Measurements from ENCODE around the gene NLRP1.
A peak's percentile ranks its signal among the peaks of the same experiment; 100 is the strongest.
"Not testable (repeated sequence)": the region's sequence is repeated elsewhere in the genome, so short reads cannot be mapped to it uniquely, and the experiment has no call there.

NLRP1 gene

DNA sequence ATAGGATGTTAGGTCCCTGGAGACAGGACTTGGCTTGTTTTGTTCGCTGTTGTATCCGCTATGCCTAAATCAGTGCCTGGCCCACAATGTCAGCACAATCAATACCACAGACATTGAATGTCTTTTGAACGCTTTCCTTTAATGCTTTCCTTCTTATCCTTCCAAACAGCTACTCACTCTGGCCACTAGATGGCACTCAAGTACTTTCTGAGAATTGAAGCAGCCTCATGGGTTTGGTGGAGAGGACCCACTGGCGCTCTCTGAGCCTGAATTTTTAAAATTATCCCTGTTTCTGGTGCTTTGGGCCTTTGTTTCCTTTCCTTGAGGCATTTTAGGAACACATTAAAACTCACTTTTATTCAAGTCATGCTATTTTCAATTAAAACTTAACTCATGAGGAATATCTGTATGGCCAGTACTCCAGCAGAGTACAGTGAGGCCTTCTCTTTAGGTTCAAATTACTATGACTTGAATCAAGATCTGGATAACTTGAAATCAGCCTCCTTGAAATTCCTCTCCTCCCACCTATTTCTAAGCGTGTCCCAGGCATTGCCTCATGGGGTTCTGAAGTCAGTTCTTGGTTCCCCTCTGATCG is 3.2 kb upstream of the NLRP1 start:
- peak; percentile 60 for DNase-seq (ENCODE audit: low spot score)

DNA sequence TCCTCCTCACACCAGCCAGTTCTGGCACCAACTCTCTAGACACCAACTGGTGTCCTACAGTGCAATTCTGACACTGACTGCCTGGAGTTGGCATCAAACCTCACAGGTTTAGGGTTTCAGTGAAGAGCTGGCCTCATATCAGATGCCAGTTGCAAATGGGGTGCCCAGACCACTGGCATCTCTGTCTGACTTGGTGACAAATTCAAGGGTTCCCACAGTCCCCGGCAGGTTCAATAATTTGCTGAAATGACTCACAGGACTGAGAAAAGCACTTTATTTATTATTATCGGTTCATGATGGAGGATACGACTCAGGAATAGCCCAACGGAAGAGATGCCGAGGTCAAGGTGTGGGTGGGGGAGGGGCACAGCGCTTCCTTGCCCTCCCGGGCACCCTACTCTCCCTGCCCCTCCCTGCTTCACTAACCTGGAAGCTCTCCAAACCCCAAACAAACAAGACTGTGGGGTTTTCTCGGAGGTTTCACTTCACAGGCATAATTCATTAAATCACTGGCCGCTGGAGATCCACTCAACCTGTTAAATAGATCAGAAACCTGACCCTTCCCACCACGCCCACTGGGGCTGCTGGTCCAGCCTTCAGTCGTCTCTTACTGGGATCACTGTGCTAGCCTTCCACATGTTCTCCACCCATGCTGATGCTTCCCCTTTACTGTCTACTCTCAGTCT is 1.7 kb upstream of the NLRP1 start:
- no peak for DNase-seq (ENCODE audit: low spot score)

DNA sequence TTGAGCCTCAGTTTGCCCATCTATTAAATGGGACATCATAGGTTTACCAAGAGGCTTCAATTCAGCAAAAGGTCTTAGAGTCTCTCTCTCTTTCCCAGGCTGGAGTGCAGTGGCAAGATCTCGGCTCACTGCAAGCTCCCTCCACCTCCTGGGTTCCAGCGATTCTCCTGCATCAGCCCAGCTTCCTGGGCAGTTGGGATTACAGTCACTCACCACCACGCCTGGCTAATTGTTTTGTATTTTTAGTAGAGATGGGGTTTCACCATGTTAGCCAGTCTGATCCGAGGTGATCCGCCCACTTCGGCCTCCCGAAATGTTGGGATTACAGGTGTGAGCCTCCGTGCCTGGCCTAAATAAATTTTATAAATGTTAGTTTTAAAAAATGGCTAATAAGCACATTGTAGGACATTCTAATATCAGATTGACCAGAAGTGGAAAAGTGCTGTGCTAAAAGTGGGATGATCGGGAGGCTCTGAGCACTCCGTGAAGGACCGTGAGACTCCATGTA is 1.0 kb upstream of the NLRP1 start:
- no peak for DNase-seq (ENCODE audit: low spot score)

DNA sequence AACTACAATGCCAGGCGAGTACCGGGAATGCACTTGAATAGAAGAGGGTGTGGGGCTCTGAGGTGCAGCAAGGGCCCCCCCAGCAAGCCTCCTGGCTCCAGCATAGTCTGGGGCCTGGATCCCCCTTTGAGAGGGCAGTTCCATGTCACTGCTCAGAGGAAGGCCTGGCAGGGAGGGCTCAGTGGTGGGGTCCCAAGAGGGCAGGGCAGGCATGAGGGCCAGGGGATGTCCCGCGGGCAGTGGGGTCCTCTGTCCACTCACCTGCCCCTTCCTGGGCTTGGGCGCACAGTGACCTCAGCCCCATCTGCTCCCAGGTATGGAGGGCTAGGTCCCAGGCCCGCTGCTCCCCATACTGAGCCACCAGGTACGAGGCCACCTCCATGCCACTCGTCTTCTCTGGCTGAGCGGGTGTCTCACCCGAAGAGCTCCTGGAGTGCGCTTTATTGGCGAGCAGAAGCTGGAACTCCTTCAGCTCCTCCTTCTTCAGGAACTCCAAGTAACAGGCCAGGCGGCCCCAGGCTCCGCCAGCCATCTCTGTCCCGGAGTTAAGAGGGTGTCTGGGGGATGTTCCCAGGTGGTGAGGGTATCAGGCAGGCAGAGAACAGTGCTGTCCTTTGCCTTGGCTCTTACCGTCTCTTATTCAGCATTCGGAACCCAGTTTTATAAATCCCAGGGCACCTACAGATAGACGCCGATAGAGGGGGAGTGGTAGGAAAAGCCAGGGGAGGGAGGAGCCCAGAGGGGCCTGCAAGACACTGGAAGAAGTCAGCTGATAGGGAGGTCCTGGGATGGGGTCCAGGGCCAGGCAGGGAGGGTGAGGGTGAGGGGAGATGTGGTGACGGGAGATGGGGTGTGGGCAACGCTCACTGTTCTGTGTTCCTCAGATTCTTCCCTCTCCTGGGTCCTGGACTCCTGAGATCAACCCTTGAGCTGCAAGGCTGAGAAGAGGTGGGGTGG is 605 bp downstream of the NLRP1 start:
- DNase-seq (ENCODE audit: low spot score): no peak

DNA sequence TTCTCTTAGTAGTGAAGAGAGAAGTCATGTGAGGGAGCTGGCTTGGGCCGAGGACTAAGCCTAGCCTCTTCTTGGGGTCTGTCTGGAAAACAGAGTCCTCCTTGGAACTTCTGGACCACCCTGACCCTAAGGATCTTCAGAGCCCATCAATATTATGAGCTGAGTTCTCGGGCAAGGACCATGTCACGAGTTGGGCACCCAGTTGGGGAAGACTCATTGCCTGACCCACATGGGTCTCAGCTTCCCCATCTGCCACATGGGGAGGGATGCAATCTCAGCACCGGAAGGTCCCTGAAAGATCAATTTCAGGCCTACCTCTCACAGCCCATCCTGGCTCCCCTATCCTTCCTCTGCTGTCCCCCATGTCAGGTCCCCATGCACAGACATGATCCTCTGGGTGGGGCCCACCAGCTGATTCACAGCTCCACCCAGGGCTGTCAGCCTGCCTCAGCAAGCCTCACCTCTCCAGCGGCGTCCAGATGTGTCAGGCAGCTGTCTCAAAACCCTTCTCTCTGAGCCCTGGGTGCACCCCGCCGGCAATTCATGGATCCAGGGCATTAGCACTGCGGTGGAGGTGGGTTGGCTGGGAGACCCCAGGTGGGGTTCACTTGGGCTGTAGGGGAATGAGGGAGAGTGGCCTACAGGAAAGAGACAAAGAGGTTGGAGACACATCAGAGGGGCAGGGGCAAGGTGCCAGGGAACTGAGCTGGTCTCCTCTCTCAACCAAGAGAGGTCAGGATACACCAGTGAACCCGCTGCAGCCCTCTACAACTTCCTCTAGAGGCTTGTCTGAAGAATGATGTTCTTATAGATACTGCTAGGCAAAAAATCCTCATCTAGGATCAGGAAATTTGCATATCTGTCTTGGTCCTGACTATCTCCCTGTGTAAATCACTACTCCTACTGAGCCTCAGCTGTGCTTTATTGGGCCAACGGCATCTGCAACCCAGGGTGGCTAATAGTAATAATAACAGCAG is 1.8 kb downstream of the NLRP1 start:
- DNase-seq (ENCODE audit: low spot score): no peak

DNA sequence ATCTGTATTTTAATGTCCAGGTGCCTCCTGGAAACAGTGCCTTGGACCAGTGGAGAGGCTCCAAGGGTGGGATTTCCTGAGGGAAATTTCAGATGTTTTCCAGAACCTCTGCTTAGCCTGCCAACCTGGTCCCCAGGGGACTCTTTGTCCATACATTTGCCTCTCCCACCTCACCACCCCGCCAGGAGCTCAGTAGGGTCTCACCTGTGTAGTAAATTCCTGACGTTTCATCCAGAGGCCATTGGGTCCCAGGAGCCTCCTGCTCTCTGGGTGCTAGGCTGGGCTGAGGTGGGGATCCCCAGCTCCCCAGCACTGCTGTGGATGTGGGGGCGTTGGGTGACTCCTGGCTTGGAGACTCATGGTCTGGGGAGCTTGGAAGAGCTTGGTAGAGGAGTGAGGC is 2.7 kb downstream of the NLRP1 start:
- no peak for DNase-seq (ENCODE audit: low spot score)

DNA sequence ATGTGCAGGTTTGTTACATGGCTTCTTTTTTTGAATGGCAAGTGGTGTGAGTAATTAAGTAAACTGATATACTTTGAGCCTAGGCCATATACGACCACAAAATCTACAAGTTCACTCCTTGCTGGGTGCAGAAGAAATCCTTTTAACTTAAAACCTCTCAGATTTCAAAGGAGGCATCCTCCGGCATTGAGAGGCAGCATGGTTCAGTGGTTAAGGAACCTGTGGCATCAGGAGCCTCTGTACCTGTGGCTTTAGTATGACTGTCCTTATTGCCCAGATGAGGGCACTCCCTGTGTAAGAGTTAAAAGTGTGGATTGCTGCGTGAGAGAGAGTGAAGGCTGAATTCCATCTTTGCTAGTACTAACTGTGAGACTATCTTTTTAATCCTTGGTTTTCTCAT is 3.3 kb downstream of the NLRP1 start:
- DNase-seq (ENCODE audit: low spot score): no peak

DNA sequence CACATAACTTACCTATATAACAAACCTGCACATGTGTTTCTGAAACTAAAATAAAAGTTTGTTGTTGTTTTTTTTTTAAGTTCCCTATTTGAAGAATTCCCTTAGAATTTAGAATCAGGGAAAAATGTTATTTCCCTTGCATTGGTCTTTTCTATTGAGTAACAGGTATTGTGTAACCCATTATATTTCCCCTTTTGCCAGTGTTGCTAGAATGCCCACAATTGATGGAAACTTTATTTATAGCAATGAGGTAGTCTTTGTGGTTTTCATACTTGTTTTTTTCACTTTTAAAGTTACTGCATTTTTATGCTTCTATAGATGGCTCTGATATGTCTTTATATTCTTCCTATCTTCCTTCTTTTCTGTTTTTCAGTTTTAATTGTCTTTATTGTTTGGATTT is 3.9 kb downstream of the NLRP1 start:
- DNase-seq (ENCODE audit: low spot score): no peak

DNA sequence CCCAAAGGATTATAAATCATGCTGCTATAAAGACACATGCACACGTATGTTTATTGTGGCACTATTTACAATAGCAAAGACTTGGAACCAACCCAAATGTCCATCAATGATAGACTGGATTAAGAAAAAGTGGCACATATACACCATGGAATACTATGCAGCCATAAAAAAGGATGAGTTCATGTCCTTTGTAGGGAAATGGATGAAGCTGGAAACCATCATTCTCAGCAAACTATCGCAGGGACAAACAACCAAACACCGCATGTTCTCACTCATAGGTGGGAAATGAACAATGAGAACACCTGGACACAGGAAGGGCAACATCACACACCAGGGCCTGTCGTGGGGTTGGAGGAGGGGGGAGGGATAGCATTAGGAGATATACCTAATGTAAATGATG is 5.5 kb downstream of the NLRP1 start:
- not testable (repeated sequence) for DNase-seq (ENCODE audit: low spot score)

DNA sequence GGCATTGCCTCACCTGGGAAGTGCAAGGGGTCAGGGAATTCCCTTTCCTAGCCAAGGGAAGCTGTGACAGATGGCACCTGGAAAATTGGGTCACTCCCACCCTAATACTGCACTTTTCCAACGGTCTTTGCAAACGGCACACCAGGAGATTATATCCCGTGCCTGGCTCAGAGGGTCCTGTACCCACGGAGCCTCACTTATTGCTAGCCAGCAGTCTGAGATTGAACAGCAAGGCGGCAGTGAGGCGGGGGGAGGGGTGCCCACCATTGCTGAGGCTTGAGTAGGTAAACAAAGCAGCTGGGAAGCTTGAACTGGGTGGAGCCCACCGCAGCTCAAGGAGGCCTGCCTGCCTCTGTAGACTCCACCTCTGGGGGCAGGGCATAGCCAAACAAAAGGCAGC is 11.3 kb downstream of the NLRP1 start:
- not testable (repeated sequence) for DNase-seq (ENCODE audit: low spot score)

DNA sequence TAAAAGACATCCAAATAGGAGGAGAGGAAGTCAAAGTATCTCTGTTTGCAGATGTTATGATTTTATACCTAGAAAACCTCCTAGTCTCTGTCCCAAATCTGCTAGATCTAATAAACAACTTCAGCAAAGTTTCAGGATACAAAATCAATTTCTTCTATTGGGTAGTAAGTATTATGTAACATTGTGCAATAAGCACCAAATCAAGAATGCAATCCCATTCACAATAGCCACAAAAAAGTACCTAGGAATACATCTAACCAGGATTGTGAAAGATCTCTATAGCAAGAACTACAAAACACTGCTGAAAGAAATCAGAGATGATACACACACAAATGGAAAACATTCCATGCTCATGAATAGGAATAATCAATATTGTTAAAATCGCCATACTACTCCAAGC is 13.0 kb downstream of the NLRP1 start:
- DNase-seq (ENCODE audit: low spot score): no peak

DNA sequence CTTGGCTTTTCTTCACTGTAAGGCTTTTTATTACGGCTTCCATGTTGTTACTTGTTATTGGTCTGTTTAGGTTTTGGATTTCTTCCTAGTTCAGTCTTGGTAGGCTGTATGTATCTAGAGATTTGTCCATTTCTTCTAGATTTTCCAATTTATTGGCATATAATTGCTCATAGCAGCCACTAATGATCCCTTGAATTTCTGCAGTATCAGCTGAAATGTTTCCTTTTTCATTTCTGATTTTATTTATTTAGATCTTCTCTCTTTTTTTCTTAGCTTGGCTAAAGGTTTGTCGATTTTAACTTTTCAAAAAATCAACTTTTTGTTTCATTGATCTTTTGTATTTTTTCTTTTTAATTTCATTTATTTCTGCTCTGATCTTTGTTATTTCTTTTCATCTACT is 18.5 kb downstream of the NLRP1 start:
- no peak for DNase-seq (ENCODE audit: low spot score)

DNA sequence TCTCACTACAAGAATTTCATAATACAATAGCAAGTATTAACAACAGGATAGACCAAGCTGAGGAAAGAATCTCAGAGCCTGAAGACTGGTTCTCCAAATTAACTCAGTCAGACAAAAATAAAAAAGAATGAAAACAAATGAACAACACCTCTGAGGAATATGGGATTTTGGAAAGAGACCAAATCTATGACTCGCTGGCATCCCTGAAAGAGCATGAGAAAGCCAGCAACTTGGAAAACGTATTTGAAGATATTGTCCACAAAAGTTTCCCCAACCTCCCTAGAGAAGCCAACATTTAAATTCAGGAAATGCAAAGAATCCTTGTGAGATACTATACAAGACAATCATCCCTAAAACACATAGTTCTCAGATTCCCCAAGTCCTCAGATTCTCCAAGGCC is 20.9 kb downstream of the NLRP1 start:
- no peak for DNase-seq (ENCODE audit: low spot score)

DNA sequence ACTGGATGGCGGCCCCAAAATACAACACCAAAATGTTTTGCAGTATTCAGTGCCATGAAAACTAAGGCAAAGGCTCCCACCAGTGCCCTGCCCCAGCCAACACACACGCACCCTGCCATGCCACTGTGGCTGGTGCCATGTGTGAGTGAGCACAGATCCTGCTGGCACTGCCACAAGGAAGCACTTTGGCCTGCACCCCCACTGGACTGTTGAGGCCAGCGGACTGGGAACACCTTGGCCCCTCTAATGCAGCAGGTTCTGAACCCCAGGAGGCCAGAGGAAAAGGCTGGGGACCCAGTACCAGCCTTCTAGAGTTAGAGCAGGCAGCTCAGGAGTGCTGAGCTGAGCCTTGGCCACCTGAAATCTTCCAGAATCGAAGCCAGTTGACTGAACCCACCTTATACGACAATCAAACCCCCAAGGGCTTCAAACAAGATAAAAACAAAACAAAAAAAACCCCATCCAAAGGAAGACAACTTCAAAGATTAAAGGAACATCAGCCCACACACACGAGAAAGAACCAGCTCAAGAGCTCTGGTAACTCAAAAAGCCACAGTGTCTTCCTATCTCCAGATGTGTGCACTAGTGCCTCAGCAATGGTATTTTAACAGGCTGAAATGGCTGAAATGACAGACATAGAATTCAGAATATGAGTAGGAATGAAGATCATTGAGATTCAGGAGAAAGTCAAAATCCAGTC is 21.5 kb downstream of the NLRP1 start:
- no peak for DNase-seq (ENCODE audit: low spot score)

DNA sequence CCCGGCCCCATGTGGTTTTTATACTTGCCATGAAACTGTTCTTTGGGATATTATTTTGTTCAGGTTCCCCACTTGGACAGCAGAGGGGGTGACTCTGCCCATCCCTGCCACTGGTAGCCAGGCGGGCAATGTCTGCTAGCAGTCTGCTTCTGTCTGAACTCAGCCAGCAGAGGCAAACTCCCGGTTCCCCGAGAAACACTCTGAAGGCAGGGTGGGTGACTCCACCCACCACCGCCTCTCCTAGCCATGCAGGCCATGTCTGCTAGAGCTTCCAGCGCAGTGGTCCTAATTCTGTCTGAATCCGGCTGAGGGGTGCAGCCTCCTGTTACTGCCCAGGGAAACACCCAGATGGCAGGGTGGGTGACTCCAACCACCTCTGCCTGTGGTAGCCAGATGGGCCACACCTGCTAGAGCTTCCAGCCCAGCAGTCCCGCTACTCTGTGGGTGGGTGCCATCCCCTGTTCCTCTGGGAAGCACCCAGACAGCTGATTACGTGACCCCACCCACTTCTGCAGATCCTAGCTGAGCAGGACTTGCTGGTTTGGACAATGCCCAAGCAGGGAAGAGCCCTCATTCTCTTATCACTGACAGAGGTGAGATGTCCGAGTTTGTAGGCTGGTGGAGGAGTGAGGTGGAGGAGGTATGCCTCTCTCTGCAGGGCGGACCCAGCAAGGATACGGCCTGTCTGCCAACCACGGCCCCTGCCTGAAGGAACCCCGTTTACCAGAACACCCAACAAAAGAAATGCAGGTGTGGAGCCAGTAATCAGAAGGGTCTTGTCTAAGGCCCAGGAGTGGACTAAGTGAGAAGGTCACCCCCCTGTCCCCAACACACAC is 22.4 kb downstream of the NLRP1 start:
- no peak for DNase-seq (ENCODE audit: low spot score)

DNA sequence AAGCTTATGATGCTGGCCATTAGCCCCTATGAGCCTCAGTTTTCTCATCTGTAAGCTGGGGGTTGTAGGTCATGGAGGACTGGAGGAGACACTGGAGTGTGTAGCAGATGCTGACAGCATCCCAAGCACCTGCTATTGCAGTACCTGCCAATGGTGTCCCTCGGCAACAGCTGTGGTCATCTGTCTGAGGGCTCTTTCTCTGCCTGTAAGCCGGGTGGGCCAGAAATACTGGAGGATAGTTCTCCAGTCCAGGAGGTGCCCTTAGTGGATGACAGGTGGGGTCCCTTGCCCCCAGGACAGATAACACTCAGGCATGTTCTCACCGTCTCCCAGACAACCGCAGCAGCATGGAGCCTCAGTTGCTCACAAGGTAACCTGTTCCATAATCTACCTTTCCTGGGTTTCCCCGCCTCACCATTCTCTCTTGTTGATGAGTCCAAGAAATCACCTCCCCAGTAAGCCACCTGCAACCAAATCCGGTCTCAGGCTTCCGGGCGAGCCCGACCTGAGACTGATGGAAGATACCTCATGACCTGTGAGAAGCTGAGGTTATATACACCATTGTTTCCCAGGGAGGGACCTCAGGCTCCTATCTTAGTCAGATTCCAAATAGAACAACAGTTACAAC is 23.8 kb downstream of the NLRP1 start:
- DNase-seq (ENCODE audit: low spot score): no peak

DNA sequence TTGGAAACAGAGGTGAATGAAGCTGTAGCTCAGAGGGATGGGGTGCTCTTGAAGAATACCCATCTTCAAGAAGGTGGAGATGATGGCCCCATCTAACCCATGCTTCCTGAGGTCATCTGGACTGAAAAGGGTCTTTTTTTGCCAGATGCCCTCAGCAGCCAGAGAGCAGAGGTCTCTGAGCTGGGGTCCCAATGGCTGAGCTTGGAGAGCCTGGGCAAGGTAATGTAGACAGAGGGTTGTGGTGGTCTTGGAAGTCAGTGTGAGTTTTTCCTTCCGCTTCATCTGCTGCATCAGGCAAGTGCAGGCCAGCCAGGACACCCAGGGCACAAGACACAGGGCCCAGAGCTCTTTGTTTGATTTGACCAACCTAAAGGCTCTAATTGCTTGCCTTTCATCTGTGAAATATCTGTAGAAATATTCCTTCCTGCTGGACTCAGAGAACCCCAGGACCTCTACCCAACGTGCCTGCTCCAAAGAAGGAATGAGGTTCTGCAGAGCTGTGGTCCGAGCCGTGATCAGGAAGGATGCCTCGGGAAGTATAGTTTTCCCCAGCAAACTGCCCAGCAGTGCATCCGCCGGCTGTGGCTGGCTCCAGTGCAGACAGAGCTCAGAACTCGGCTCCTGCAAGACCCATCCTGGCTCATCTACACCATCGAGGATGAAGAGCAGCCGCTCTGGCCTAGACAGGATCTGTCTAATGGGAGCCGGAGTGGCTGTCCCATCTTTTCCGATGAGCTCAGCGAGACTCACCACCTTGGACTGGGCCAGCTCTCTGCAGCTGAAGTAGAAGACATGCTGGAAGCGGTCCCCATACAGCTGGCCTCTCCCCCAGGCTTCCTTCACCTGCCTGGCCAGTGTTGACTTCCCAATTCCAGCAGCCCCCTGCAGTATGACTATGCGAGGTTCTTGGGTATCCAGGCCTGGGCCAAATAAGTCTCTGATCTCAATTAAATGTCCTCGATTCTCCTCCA is 25.2 kb downstream of the NLRP1 start:
- DNase-seq (ENCODE audit: low spot score): no peak

DNA sequence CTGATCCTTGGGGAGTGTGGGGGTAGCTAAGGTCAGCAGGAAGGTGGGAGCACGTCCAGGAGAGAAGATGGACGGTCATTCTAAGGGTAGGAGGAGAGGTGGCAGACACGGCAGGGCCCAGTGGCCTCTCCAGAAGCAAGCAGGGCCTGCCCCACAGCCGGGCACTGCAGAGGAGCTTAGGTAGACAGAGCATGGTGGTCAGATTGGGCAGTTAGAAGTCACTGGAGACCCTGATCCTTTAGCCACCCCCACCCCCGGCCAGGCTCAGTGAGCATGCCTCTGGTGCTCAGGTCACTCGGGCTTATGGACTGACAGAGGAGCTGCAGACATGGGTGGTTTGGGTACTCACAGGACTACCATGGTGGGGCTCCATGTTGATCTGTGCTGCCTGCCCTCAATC is 26.3 kb downstream of the NLRP1 start:
- DNase-seq (ENCODE audit: low spot score): no peak

Data from D341Med (cell line).